NAMALWA (cell line): ENCODE data around the gene PNP.
"Not testable (repeated sequence)": the region's sequence is repeated elsewhere in the genome, so short reads cannot be mapped to it uniquely, and the experiment has no call there.

ENCODE experiments used
- DNase-seq: peaks from one replicate; pipeline ENCODE4 v3.0.0-alpha.2; 2015; ENCODE audit warnings: low spot score

The PNP gene

GRCh38 chr14:20492486-20492885 is 23.3 kb downstream of the PNP start:
- DNase-seq = no peak

GRCh38 chr14:20493634-20494033 is 24.4 kb downstream of the PNP start:
- no peak for DNase-seq

GRCh38 chr14:20494935-20495766 is 25.9 kb downstream of the PNP start:
- no peak for DNase-seq

GRCh38 chr14:20498622-20499021 is 29.4 kb downstream of the PNP start:
- DNase-seq = no peak

GRCh38 chr14:20499108-20499507 is 29.9 kb downstream of the PNP start:
- no peak for DNase-seq

GRCh38 chr14:20499881-20500280 is 30.7 kb downstream of the PNP start:
- DNase-seq = no peak

GRCh38 chr14:20501346-20501745 is 32.1 kb downstream of the PNP start:
- DNase-seq = no peak

- DNase-seq = no peak
Measured at GRCh38 chr14:20503898-20504297, 34.7 kb downstream of the PNP start.

- DNase-seq = not testable (repeated sequence)
Measured at GRCh38 chr14:20506276-20506675, 37.1 kb downstream of the PNP start.

GRCh38 chr14:20506752-20507151 is 37.5 kb downstream of the PNP start:
- not testable (repeated sequence) for DNase-seq

GRCh38 chr14:20507537-20507936 is 38.3 kb downstream of the PNP start:
- DNase-seq = not testable (repeated sequence)

GRCh38 chr14:20508367-20508766 is 39.2 kb downstream of the PNP start:
- no peak for DNase-seq

GRCh38 chr14:20512177-20512905 is 43.1 kb downstream of the PNP start:
- no peak for DNase-seq

- DNase-seq = no peak
Measured at GRCh38 chr14:20515846-20516245, 46.6 kb downstream of the PNP start.

- no peak for DNase-seq
Measured at GRCh38 chr14:20516921-20517320, 47.7 kb downstream of the PNP start.

- no peak for DNase-seq
Measured at GRCh38 chr14:20522332-20522731, 53.1 kb downstream of the PNP start.

- DNase-seq = no peak
Measured at GRCh38 chr14:20524027-20524426, 54.8 kb downstream of the PNP start.
